Stomach (tissue), 4 donors: Measurements from ENCODE around the gene WDR77.

ENCODE experiments used
- CTCF ChIP-seq, 7 experiments: fragments of 450-650 bp in 4 of 7; fragments of 200-600 bp in 3 of 7; sonication (generic) in 3 of 7; IDR thresholded peaks; one replicate each; pipeline ENCODE4 v1.5.1; 2016 to 2019; ENCODE audit warnings: antibody characterized with exemption in 7 of 7, control low read depth in 2 of 7, mild to moderate bottlenecking in 1 of 7
- POLR2A ChIP-seq, 4 donors: fragments of 450-650 bp; IDR thresholded peaks; one replicate each; pipeline ENCODE4 v1.6.1; 2016; ENCODE audit warnings: antibody characterized with exemption in 4 of 4, control low read depth in 2 of 4, mild to moderate bottlenecking in 1 of 4, moderate library complexity in 1 of 4

- no peak for TF ChIP-seq CTCF (IDR thresholded peaks at IDR 0.05)
- no peak for TF ChIP-seq POLR2A (IDR thresholded peaks at IDR 0.05)
These were observed 12.7 kb upstream of the WDR77 start for GRCh38 chr1:111461765-111462164.
